DMS53 (cell line): ENCODE measurements around the gene MYO1F.
A peak's percentile ranks its signal among the peaks of the same experiment; 100 is the strongest.

Experiments
- DNase-seq: peaks from one replicate; lab custom pipeline; 2025; lab: John Stamatoyannopoulos, UW

MYO1F gene

GRCh38 chr19:8491574-8491973 lies 85.7 kb downstream of the MYO1F start:
- DNase-seq: peak; percentile 21

- no peak for DNase-seq
Measured at GRCh38 chr19:8490873-8491272, 86.4 kb downstream of the MYO1F start.

- DNase-seq: no peak
Measured at GRCh38 chr19:8490395-8490760, 86.9 kb downstream of the MYO1F start.

DNA sequence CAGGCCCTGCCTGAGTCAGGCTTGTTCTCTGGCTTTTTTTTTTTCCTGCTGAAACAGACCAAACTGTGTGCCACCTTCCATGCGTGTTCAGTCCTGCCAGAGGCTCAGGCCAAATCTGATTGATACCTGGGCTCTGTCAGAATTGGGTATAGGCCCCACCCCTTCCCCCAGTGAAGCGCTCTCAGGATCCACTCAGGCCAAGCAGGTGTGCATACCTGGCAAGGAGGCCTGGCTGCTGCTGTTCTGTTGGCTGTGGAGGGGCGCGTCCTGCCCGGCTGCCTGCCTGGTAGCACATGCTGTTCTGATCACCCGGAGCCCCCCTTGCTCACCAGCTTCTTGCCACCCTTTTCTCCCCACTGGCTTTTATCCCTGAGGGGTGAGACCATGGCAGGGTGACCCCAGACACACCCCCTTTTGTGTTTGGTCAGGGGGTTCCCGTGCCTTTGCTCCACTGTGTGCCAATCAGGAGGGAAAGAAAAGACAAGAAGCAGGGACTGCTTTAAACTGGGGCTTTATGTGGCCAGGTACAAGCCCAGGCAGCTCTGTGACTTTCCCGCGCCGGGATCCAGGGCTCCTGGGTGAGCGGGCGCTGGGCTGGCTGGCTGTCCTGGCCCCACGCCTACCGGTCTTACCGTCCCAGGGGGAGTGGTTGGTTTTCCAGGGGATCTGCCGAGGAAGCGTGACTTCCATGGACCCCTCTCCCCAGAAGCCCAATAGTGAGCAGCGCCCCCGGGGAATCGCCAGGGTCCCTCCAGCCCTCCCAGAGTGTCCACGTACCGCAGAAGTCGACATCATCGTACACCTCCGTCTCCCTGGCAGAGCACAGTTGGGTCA lies 87.5 kb downstream of the MYO1F start:
- peak; percentile 48 for DNase-seq

DNA sequence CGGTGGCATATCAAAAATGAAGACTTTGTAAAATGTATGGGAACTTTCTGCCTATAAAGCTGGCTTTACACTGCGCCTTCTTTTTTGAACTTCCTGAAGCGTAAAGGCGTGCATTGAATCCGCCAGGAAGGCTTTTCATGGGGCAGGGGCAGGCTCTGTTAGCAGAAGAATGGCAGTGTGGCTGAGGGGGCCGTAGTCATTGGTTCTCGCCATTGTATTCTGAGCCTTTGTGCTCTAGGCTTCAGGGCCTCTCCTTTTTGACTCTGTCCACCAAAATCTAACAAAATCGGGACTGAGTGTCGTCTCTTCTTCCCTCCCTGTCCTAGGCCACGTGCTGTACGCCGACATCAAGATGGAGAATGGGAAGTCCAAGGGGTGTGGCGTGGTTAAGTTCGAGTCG lies 88.9 kb downstream of the MYO1F start:
- no peak for DNase-seq

DNA sequence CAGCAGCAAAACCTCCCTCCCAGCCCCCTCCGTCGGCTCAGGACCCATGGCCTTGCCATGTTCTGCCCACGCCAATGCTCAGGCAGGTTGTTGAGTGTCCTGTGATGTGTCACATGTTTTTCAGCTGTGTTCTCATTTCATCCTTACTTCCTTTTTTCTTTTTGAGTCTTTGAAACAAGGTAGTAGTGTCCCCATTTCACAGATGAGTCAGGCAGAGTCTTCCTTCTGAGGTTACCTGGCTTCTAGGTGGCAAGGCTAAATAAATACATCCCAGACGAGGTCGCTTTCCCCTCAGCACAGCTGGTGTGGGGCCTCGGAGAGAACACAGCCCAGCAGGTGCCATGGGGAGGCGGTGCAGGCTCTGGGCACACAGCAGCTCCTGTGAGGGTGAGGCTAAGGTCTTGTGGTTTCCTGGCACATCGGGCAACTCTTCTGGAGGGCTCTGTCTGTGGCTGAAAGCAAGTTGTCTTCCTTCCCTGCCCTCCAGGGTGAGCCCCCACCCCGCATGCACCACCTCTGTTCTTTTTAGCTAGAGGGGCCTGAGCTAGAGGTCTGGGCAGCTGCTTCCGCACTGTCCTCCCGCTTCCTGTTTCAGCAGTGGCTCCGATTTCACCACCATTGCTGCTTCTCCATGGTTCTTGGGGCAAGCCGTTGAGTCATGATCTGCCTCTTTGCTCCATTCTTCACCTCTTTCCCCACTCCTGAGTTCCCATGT lies 89.9 kb downstream of the MYO1F start:
- no peak for DNase-seq

DNA sequence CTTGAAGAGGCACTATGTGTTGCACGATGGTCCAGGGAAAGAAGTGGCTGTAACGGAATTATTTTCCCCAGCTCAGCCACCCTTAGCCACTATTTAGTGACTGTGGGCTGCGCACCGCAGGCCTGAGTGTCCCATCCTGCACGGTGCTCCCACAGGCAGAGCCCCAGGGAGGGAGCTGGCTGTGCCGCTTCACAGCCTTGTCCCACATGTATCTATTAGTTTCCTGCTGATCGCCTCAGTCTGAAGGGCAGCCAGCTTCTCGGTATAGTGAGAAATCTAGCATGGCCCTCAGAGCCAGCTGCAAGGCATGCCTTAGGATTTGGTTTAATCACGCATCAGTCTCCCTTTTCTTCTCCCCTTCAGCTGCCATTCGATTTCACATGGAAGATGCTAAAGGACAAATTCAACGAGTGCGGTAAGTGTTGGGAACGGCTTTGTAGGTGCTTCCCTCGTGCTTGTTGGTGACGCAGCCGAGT lies 90.5 kb downstream of the MYO1F start:
- no peak for DNase-seq

DNA sequence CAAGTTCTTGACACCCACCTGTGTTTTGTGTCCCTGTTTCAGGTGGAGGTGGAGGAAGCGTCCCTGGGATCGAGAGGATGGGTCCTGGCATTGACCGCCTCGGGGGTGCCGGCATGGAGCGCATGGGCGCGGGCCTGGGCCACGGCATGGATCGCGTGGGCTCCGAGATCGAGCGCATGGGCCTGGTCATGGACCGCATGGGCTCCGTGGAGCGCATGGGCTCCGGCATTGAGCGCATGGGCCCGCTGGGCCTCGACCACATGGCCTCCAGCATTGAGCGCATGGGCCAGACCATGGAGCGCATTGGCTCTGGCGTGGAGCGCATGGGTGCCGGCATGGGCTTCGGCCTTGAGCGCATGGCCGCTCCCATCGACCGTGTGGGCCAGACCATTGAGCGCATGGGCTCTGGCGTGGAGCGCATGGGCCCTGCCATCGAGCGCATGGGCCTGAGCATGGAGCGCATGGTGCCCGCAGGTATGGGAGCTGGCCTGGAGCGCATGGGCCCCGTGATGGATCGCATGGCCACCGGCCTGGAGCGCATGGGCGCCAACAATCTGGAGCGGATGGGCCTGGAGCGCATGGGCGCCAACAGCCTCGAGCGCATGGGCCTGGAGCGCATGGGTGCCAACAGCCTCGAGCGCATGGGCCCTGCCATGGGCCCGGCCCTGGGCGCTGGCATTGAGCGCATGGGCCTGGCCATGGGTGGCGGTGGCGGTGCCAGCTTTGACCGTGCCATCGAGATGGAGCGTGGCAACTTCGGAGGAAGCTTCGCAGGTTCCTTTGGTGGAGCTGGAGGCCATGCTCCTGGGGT lies 91.5 kb downstream of the MYO1F start:
- DNase-seq: no peak

DNA sequence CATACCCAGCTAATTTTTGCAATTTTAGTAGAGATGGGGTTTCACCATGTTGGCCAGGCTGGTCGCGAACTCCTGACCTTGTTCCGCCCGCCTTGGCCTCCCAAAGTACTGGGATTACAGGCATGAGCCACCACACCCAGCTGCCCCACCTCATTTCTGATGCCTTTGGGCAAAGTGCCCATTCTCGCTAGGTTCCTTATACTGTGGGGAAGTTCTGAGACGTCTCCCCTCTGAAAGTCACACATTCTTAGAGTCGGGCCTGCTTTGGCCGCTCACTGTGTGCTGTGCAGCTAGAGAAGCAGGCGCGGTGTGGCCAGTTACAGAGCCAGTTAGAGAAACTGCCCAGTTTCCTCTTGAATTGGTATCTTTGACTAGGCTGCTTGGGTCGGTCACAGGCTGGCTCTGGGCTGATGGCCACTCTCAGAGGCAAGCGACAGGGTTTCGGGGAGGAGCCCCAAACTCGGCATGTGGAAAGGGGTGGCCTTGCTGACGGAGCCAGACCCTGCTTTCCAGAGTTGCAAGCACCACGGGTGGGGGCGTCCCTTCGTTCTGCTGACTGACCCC lies 92.8 kb downstream of the MYO1F start:
- DNase-seq: no peak

DNA sequence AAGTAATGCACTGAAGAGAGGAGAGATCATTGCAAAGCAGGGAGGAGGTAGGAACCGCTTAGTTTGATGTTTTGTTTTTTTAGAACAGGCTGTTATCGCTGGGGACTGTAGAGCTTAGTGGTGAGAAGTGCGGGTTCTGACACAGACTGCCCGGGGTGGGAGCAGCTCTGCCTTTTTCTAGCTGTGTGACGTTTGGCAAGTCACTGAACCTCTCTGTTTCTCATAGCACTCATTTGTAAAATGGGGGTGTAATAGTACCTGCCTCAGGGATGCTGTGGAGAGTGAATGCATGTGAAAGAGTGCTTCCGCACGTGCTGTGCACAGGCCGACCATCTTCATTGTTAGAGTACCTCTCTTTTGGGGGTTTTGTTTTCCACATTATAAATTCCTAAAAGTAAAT lies 94.1 kb downstream of the MYO1F start:
- DNase-seq: no peak

GRCh38 chr19:8482696-8483095 lies 94.5 kb downstream of the MYO1F start:
- DNase-seq: no peak

- no peak for DNase-seq
Measured at GRCh38 chr19:8481616-8482015, 95.6 kb downstream of the MYO1F start.

GRCh38 chr19:8481201-8481600 lies 96.0 kb downstream of the MYO1F start:
- no peak for DNase-seq

DNA sequence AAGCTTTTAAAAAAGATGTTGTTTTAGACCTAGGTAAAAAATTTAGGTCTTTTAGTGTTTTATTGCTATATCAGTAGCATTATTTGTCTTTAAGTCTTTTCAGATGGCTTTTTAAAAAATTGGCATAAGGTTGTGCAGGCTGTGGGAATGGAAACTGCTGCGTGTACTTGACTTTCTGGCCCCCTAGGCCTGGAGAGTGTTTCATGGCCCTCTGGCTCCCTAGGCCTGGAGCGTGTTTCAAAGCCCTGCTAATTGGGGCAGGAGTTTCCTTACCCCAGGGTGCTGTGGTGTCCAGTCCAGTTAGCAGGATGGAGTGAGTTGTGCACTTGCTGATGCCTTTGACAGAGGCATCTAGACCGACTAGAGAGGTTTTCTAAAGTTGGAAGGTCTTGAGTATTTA lies 98.6 kb downstream of the MYO1F start:
- no peak for DNase-seq

GRCh38 chr19:8477889-8478288 lies 99.4 kb downstream of the MYO1F start:
- DNase-seq: no peak

- DNase-seq: no peak
Measured at GRCh38 chr19:8476524-8476923, 100.7 kb downstream of the MYO1F start.

DNA sequence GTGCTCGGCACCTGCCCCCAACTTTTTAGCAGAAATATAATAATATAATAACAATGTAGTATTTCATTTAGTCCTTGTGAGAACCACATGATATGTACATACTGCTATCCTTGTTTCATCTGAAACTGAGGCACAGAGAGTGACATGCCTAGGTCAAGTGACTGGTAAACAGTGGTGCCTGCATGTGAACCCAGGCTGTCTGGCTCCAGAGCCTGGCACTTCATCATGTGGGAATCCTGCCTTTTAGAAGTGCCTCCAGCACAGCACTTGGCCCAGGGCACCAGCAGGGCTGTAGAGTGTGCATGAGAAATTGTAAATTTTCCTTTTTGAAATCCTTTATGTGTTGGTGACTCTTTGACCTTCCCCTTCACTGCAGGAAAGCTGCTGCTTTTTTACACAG lies 102.2 kb downstream of the MYO1F start:
- DNase-seq: no peak

DNA sequence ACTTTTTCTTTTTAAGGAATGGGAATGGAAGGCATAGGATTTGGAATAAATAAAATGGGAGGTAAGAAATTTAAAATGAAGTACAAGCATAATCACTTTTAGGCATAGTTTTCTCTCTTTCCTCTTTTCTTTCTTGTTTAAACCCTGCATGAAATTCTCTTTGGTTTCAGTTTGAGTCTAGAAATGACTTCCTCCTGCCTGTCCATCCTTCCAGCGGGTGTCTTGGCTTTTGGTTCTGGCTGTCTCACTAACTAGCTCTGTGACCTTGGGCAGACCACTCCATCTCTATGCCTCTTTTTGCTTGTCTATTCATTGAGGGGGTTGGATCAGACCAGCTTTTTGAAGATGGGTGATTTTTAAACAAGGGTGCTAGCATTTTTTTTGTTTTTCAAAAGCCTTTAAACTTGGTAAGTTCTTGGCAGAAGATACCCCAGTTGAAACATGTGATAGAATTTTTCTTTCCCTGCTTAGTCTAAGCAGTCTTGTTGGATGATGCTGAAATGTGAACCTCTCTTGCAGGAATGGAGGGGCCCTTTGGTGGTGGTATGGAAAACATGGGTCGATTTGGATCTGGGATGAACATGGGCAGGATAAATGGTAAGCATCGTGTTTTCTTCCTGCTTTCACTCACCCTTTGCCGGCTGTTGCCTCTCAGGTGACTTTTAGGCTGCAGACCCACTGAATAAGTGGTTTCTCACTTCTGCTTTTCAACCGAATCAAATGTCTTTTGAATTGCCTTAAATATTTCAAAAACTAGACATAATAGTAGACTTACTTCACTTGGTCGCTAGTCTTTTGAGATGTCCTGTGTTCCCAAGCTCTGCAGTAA lies 103.4 kb downstream of the MYO1F start:
- no peak for DNase-seq
